Prostate gland (tissue), 2 donors: ENCODE results near the gene GRIP2.

ENCODE experiments used
- CTCF ChIP-seq, 4 experiments: fragments of 200-600 bp in 2 of 4; fragments of 450-650 bp in 2 of 4; sonication (generic) in 2 of 4; IDR thresholded peaks; 1 replicate in 3 of 4; 2 replicates in 1 of 4; pipeline ENCODE4 v1.5.1; 2016 to 2019; ENCODE audit warnings: antibody characterized with exemption in 4 of 4, mild to moderate bottlenecking in 2 of 4, moderate library complexity in 2 of 4
- POLR2A ChIP-seq: fragments of 450-650 bp; IDR thresholded peaks from one replicate; pipeline ENCODE4 v1.6.1; 2016; ENCODE audit warnings: antibody characterized with exemption, mild to moderate bottlenecking
- POLR2AphosphoS5 ChIP-seq: sonication (generic); formaldehyde crosslinking; IDR thresholded peaks from one replicate; pipeline ENCODE4 v1.6.1; 2017; ENCODE audit warnings: antibody characterized with exemption

- TF ChIP-seq POLR2AphosphoS5: no peak
- TF ChIP-seq CTCF (IDR thresholded peaks at IDR 0.05): no peak
- TF ChIP-seq POLR2A: no peak
These were observed 20.7 kb downstream of the GRIP2 start for GRCh38 chr3:14519406-14519805.
